Activated naive CD4-positive, alpha-beta T cell treated with anti-CD3 and anti-CD28 coated beads, Interleukin-2, amount 50 U/mL, for 16 hours (primary cell): ENCODE measurements around the gene ZNF112.
A peak's percentile ranks its signal among the peaks of the same experiment; 100 is the strongest.
"Not testable (repeated sequence)": the region's sequence is repeated elsewhere in the genome, so short reads cannot be mapped to it uniquely, and the experiment has no call there.

Experiments
- DNase-seq: peaks from one replicate; pipeline ENCODE4 v3.0.0-alpha.2; 2020

The ZNF112 gene

DNA sequence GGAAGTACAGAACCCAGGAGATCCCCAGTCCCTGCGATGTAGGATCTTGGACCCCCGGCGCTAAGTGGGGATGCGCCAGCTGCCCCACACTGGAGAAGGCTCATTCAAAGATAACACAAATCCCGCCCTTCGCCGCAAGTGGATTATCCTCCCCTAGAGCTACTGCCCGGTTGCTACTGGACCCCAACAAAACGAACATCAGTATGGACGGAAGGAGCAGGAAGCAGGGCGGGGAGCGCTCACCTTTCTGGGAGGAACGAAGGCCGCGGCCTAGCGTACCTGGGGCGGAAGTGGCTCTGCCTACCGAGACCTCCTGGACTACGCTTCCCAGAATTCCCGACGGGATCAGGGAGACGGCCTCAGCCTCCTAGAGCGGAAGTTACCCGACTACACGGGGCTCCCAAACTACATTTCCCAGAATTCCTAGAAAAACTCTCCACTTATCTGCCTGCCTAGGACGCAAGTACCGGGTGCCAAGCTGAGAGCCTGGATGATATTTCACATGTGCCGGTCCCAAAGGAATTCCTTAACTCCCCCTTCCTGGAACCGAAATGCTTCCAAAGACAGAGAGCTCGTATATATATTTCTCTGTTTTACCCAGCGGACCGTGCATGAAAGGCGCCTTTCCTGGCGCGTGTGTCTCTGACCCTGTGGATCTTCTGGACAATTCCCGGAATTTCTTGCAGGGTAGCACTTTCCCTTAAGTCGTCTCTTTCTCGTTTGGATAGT, at the start of gene ZNF112:
TSS of gene ZNF112 (minus strand) at position 298 of the 729 bp plus-strand sequence. CDS start 16,141 bp downstream, outside the sequence.
- peak; percentile 16 for DNase-seq

DNA sequence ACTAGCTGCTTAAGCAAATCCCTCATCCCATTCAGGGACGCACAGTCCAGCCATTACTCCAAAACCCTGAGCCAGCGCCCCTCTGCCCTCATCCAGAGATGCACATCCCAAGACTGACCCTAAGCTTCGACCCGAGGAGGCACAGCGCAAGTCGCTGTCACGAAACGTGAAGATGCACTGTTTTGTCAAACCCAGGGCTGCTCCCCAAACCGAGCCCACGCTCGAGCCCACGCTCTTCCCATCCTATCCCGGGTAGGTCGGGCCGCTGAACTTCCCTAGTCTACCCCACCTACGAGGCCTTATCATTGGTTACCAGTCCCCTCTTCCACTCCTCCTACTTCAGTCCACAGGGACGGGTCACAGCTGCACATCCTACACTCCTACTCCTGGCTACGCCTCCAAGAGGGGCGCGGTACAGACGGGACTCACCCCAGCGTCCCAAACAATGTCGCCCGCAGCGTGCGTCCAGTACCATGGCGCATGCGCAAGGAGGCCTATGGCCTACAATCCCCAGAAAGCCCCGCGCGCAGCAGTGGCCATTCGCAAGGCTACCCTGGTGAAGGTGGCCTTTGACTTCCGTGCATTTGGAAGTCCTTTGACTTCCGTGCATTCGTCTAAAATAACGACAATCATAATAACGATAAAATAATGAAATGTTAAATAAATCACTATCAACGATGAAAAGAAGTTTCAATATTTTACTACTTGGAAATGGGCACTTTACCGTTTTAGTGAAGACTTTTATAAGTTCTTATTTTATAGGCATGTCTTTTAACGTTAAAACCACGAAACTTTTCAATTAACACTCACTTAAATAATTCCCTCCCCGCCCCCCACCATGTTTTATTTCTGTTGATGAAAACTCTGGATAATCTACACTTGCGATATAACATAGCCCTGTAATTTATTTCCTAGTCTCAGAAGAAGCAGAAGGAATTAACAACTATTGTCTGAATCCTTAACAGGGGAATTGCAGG, 44.9 kb upstream of the ZNF112 start, which contains the start of gene ZNF285:
TSS of gene ZNF285 (minus strand) at position 470 of the 977 bp plus-strand sequence. CDS start 4,395 bp downstream, outside the sequence.
- DNase-seq: peak; percentile 82

DNA sequence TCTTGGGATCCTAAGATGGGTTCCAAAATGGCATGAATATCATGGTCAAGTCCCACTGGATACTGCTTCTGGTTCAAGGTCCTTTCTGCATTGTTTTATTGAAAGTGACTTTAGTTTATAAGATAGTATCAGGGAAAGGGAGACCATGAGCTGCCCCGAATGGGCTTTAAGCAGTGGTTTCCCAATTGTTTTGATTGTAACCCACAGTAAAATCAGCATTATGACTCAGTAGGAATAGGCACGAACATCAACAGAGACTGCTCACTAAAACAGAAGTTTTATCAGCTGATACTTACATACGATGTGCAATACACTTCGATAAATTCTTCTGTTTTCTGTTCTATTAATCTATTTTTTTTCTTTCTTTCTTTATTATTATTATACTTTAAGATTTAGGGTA, 32.8 kb upstream of the ZNF112 start:
- DNase-seq: not testable (repeated sequence)

DNA sequence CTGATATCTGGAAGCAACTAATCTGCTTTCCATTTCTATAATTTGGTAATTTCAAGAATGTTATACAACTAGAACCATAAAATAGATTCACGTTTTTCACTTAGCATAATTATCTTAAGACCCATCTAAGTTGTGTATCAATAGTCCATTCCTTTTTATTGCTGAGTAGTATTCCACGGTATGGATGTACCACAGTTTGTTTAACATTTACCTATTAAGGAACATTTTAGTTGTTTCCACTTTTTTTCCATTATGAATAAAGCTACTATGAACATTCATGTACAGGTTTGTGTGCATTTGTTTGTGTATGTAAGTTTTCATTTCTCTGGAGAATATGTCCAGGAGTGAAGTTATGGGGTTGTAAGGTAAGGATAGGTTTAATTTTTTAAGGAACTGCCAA, 18.3 kb upstream of the ZNF112 start:
- DNase-seq: no peak

DNA sequence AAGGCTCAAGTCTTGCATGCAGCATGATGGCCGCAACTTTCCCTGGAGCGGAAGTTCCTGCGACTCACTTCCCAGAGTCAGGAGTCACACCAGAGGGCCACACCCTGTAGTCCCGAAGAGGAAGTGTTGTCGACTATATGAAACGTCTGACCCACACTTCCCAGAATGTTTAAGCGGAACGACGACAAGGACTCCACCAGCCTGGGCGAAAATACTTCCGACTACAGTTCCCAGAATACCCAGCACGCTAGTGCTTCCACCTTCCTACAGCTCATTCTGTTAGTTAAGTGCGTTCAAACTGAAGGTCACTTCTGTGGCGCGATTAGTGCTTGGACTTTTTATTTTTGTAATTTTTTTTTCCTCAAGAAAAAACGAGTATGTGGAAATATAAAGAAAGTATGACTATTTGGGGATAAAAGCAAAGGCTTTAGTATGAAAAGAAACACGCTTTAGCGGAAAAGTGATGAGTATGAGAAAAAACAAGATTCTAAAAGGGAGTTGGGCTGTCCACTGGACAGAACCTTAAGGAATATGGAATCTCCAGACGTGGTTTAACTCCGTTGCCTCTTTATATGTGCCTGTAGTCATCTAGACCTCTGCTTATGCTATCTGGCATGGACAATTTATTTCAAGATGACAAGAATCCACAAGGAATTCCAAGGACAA, 15.5 kb upstream of the ZNF112 start:
- DNase-seq: no peak

DNA sequence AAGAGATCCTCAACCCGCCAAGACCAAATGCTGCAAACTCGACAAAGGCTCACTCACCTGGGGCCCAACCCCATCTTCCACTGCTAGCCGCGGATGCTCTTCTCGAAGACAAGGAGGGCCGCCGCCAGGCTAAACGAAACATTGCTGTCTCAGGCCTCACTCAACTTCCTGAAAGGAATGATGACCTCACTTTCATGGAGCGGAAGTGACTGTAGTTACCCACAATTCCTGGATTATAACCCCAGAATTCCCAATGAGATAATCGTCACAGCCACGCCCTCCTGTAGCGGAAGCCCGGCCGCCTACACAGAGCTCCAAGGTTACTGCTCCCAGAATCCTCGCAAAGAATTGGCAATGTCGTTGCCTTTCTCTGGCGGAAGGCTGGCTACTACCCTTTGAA, 10.5 kb upstream of the ZNF112 start:
- DNase-seq: no peak

DNA sequence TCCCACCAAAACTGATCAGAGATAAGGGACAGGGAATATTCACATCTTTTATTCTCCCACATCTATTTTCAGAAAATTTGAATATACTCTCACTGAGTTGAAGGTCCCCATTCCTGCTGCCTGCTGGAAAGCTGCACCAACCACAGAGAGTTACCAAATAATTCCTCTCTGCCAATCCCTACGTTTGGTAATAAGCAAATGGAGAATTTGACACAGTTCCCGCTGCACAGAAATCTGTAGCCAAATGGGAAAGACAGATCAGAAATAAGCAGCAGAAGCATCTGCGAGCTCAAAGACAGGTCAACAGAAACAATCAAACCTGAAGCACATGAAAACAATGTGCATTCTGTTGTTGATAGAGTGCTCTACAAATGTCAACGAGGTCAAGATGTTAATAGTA, 9.9 kb downstream of the ZNF112 start:
- no peak for DNase-seq

DNA sequence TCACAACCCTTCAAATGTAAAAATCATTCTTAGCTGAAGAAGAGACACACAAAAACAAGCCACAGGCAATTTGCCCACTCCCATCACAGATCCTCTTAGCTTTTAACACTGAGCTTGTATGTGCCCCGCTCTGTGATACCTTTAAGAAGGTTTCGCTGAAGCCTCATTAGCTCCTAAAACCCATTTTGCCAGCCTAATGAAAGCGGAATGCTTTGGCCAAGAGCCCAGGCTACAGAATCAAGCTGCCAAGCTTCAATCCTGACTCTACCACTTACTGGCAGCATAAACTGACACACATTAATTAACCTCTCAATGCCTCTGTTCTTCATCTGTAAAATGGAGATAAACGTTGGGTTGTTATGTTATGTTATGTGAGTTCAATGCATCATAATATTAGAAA, 10.5 kb downstream of the ZNF112 start:
- DNase-seq: no peak

DNA sequence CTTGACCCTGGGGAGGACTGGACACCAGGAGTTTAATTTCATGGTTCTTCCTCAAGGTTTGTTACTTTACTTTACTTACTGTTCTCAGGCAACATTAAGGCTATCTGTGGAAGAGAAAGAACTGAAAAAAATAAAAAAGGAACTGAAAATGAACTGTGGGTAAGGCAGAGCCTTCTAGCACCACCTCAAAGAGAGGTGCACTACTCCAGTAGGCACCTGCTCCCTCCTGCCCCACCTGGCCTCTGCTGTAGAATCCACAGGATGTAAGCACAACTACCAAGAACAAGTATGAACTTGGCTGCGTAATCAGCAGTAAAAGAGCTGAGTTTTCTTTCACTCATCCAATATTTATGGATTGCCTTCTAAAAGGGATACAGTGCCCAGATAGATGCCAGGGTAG, 12.2 kb downstream of the ZNF112 start:
- no peak for DNase-seq

DNA sequence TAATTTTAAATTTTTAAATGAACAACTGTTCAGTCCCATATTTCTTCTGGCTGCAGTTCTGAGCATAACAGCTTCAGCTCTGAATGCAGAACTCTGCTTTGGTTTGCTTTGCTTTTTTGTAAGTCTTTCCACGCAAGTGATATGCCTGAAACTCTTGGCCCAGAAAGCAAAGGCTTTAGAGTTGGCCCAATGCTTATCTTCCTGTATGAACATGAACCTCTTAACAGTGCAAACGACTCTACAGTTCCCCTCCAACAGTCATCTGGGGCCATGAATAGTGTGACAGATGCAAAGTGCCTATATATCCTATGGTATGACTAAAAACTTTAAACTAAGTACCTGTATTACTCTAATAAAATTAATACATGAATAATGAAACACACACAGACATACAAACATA, 14.7 kb downstream of the ZNF112 start:
- DNase-seq: no peak

DNA sequence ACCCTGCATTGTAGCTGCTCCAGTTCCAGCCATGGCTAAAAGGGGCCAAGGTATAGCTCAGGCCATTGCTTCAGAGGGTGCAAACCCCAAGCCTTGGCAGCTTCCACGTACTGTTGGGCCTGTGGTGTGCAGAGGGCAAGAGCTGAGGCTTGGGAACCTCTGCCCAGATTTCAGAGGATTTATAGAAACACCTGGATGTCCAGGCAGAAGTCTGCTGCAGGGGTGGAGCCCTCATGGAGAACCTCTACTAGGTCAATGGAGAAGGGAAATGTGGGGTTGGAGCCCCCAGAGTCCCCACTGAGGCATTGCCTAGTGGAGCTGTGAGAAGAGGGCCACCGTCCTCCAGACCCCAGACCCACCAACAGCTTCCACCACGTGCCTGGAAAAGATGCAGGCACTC, 21.8 kb downstream of the ZNF112 start:
- DNase-seq: not testable (repeated sequence)

DNA sequence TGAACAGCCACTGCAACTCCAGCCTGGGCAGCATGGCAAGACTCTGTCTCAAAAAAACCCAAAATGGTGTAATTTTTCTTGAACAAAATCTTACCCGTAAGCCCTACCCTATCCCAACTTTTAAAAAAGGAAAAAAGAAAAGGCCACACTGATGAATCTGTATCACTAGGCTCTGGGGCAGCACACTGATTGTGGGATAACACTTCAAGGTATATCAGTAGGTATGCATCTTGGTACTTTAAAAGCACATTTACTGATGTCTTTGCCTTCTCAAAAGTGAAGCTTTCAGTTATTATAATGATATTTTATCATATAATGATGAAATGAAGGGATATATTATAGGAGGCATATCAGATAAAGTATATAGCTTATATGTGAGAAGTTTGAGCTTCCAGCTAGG, 24.3 kb downstream of the ZNF112 start:
- no peak for DNase-seq

DNA sequence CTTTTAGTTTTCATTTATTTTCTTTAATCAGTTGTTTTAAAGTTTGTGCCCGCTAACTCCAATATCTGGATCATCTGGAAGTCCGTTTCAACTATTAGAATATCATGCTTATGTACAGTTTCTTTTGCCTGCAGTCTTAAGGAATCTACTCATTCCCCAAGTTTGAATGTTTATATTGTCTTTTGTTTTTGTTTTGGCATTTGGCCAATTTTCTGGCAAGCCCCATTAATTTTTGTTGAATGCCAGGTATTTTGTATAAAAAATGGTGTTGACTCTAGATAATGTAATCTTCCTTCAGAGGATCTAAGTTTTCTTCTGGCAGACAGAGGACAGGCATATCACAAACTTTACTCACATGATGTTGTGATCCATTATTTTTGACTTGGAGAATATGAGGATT, 40.6 kb downstream of the ZNF112 start:
- DNase-seq: no peak

DNA sequence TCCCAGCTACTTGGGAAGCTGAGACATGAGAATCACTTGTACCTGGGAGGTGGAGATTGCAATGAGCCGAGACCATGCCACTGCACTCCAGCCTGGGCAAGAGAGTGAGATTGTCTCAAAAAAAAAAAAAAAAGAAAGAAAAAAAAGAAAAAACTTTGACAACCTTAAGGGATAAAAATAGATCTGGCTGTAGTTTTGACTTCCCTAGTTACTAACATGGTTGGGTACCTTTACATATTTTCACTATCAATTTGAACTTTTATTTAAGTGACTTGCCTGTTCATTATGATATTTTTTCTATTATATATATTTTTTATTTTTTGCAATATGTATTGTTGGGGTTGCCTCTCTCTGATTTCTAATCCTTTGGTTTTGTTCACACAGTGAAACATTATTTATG, 43.2 kb downstream of the ZNF112 start:
- DNase-seq: no peak

DNA sequence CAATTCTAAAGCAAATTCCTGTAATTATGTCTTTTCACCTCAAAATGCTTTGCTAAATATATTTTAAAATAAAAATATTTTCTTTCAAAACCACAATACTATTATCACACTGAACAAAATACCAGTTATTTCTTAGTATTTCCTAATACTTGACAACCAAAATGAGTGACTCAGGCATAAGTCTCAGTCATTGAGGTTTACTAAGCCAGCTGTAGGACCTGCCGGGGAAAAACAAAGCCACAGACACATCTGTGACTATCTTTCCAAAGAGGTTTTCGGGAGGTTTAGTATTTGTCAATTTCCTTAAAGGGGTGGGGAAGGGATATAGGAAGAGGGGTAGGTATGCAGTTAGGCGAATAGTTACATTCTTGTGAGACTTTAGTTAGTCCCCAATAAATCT, 48.5 kb downstream of the ZNF112 start:
- no peak for DNase-seq

DNA sequence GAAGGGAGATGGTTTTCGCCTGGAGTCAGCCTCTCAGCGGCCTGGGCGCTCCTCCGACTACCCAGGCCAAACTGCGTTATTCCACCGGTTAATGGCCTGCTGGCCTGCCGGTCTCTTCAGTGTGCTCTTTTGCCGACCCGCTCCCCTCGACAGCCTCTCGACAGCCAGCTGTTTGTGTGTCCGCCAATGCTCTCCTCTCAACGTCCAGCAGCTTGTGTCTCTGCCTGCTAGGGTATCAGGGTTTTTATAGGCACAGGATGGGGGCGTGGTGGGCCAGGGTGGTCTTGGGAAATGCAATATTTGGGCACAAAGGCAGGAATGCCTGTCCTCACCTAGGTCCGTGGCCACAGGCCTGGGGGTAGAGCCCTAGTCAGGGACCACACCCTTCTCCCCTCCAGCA, 50.2 kb downstream of the ZNF112 start:
- no peak for DNase-seq

DNA sequence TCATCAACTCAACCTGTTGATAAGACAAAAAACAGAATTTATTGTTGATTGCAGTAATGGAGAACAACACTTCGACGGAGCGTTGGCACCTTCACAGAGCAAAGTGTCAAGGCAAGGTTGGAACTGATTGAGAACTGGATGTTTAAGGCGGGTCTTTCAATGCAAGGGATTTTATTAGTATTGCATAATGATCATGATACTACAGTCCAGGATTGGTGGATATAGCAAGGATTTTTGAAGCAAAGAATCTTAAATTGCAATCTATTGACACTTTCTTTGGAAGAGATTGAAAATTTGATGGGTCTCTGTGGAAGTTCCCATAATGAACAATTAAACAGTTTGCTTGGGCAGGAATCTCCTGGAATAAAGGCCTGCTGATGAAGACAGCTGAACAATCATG, 51.0 kb downstream of the ZNF112 start:
- DNase-seq: no peak

DNA sequence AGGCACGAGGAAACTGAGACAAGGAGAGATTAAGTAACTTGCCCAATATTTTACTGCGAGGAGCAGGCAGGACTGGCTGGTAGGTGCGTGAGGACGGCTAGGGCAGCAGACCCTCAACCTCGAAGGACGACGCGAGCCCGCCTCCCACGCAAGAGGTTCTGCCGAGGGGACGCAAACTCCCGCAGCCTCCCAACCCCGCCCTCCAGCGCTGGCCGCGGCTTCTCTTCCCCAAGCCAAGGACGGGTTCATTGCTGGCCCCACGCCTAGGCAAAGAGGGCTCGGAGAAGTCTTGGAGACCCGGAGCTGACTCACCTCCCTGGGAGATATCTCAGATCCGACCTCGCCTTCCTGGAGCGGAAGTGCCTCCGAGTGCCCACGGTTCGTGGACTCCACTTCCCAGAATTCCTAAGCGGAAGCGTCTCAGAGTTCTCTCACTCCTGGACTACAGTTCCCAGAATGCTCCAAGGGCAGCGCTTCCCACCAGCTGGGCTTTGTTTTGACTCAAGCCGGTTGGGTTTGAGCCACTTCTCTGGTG, 51.8 kb downstream of the ZNF112 start, which contains the start of gene ZNF235:
TSS of gene ZNF235 (minus strand) at position 367 of the 535 bp plus-strand sequence. CDS start 1,621 bp downstream, outside the sequence.
- peak; percentile 73 for DNase-seq

DNA sequence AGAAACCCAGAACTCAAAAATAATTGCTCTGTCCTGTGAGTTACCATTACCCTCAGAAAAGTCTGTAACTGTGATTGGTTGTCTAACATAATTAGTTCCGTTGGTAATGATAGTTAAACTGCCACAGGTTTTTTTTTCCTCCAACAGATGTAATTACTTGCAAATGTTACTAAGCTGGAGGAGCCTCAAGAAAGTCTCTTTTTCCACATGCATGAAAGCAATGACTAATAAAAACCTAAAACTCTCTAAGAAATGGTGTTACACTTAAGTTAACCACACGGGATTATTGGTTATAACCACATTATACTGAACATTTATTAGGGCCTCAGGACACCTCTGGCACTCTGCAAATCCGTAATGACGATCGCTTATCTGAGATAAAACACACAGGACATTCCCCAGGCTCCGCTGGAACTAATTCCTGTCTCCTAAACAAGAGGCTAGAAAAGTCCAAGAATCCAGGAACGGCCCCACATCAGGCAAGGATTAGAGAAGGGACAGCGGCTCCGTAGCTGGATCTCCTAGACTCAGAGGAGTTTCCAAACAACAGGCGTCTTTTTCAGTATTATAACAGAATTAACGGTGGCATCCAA, 52.4 kb downstream of the ZNF112 start:
- DNase-seq: no peak

DNA sequence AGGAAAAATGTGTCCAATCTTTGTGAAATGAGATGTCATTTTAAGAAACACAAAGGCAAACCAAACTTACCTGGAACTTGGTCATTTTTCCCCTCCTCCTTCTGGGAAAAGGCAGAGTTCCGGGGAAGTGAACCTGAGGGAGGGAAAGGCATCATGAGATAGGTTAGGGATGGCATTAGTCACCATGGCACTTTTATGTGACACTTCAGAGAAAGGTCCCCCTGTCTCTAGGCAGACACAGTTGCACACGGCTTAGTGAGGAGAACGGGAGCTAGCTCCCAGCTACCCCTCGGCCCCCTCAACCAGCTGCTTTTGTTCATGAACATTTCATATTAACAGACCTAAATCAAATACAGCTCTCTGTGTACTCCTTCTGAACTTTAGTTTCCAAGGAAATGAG, 53.2 kb downstream of the ZNF112 start:
- no peak for DNase-seq

DNA sequence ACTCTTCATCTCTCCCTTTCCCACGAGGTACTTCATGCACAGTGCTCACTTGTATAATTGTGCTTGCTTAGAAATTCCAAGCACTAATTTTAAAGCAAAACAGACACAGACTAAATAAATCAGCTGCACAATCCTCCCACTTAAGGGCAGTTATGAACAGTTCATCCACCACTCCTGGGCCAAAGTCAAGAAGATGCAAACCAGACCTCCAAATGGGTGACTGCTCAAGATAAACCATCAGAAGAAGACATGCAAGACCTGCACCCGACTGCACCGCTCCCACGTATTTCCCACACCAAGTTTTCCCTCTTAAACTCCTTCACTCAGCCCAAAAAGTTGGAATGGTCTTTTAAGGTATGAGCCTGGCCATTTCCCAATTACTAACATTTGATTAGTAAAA, 71.5 kb downstream of the ZNF112 start:
- DNase-seq: no peak

DNA sequence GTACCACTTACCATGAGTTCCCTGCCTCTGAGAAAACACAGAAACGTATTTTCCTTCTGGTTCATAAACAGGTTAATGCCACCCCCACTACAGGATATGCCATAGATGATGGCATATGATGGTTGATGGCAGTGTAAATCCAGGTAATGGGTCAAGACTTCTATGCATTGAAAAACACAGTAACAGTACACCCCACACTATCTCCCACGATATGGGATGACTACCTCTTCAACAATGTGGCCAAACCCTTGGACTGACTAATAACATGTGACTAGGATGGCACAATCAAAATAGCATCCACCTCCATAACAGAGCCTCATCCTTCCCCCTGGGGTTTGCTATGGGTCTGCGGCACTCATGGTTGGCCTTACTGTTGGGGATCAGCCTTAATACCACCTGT, 73.6 kb downstream of the ZNF112 start:
- DNase-seq: no peak

DNA sequence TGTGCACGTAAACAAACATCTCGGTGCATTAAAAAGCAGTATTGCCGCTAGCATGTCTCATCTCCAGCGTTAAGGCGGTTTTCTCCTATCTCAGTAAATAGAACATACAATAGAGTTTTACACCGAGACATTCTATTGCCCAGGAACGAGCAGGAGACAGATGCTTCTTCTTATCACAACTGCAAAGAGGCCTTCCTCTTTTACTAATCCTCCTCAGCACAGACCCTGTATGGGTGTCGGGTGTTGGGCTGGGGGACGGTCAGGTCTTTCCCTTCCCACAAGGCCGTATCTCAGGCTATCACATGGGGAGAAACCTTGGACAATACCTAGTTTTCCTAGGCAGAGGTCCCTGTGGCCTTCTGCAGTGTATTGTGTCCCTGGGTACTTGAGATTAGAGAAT, 75.6 kb downstream of the ZNF112 start:
- no peak for DNase-seq
